ENCODE measurements around the gene KANTR. TPM values are rescaled to one million over a fixed set of nuclear protein-coding genes. Genes with fewer than 3 reads are reported as not detected.

KANTR gene
- total and polyA plus RNA-seq, 9 of the 15 experiments (the other 6 are each of a cell fraction or from before 2014, with no cell fraction given) = 1.0 to 5.7 (median 3.4) TPM

GRCh38 chrX:53125506-53125905 is 31.6 kb downstream of the KANTR start:
- H3K4me2 ChIP-seq (ENCODE audit: insufficient read depth, low read length) = no peak overlapping the region
- in situ Hi-C loops (cut with MboI) = no loop called here

More at GRCh38 chrX:53125506-53125905, 31.6 kb downstream of the KANTR start:
- intact Hi-C loops (cut with micrococcal nuclease) = no loop called here
- no peak overlapping the region for H2AFZ ChIP-seq (ENCODE audit: low read depth, low read length)
- no peaks in the 10 kb centered on the region for H3K4me1 ChIP-seq (replicated peaks in 1 of 2; ENCODE audit: control insufficient read depth in 2 of 2, insufficient read depth in 2 of 2, low read length in 2 of 2)
- H4K20me1 ChIP-seq (replicated peaks; ENCODE audit: control insufficient read depth, insufficient read depth, low read length) = no peaks in the 10 kb centered on the region
- no peak for FAIRE-seq
- no peaks in the 10 kb centered on the region for H3K79me2 ChIP-seq (ENCODE audit: control insufficient read depth, insufficient read depth, low read length)
- H3K9ac ChIP-seq (ENCODE audit: insufficient read depth in 1 of 2, low read depth in 2 of 2, low read length in 2 of 2) = no peak overlapping the region
- H3K4me3 ChIP-seq = no peak overlapping the region
- no peak for ATAC-seq
- no peaks in the 10 kb centered on the region for H3K9me1 ChIP-seq (ENCODE audit: control insufficient read depth, insufficient read depth, low read length)
- no peak overlapping the region for H3K27ac ChIP-seq (ENCODE audit: extremely low read depth, low read depth, low read length)
- no peak for DNase-seq (ENCODE audit: extremely low read depth in 1 of 4, low spot score in 3 of 4)
- TF ChIP-seq ZNF184 (CRISPR knock-in tag; IDR thresholded peaks at IDR 0.05) = no peak
- no peak for TF ChIP-seq RFX5 (IDR thresholded peaks at IDR 0.05; ENCODE audit: low read depth, low read length)
- no peak for TF ChIP-seq RBM34 (IDR thresholded peaks at IDR 0.05; ENCODE audit: borderline replicate concordance, insufficient read depth, low read length)
- TF ChIP-seq ZBTB34 (CRISPR knock-in tag; IDR thresholded peaks at IDR 0.05) = no peak
- no peak for TF ChIP-seq DLX4 (CRISPR knock-in tag; IDR thresholded peaks at IDR 0.05)
- TF ChIP-seq FOXJ3 (CRISPR knock-in tag; IDR thresholded peaks at IDR 0.05) = no peak
- no peak for TF ChIP-seq SPI1 (IDR thresholded peaks at IDR 0.05; ENCODE audit: borderline replicate concordance, low read depth, low read length)
- no peak for TF ChIP-seq RAD21 (CRISPR knock-in tag; conservative IDR thresholded peaks at IDR 0.05 in 1 of 2, IDR thresholded peaks at IDR 0.05 in 1 of 2)
- no peak for TF ChIP-seq KLF6 (CRISPR knock-in tag; IDR thresholded peaks at IDR 0.05; ENCODE audit: borderline replicate concordance)
- TF ChIP-seq HDAC3 (IDR thresholded peaks at IDR 0.05; ENCODE audit: borderline replicate concordance, partially characterized antibody) = no peak
- TF ChIP-seq ZNF655 (CRISPR knock-in tag; IDR thresholded peaks at IDR 0.05) = no peak
- no peak for TF ChIP-seq MITF (IDR thresholded peaks at IDR 0.05)
- TF ChIP-seq MYBL2 (IDR thresholded peaks at IDR 0.05; ENCODE audit: low read depth) = no peak
- TF ChIP-seq MYBL2 (CRISPR knock-in tag; IDR thresholded peaks at IDR 0.05; ENCODE audit: borderline replicate concordance) = no peak
- TF ChIP-seq PPARD (CRISPR knock-in tag; IDR thresholded peaks at IDR 0.05) = no peak
- TF ChIP-seq IRF2 (CRISPR knock-in tag; IDR thresholded peaks at IDR 0.05) = no peak
- no peak for TF ChIP-seq ATF2 (CRISPR knock-in tag; IDR thresholded peaks at IDR 0.05)
- TF ChIP-seq BMI1 (IDR thresholded peaks at IDR 0.05; ENCODE audit: low read length) = no peak
- ChIA-PET CTCF (ENCODE audit: low intra/inter-chr PET ratio) (no interaction called here), POLR2A (no interaction called here)
- H3K9me3 ChIP-seq (replicated peaks; ENCODE audit: control insufficient read depth, insufficient read depth, low read depth, low read length) = no peaks in the 10 kb centered on the region
- no peaks in the 10 kb centered on the region for H3K27me3 ChIP-seq (ENCODE audit: control insufficient read depth in 2 of 2, insufficient read depth in 2 of 2, low read length in 2 of 2)
- BruUV-seq (replicated peaks) = no TSS peak
- H3K36me3 ChIP-seq (ENCODE audit: control insufficient read depth, insufficient read depth, low read length) = no peaks in the 10 kb centered on the region

Data from K562 (cell line).